CD14-positive monocyte (primary cell): ENCODE measurements around the gene SLC20A1. TPM values are rescaled to one million over a fixed set of nuclear protein-coding genes. Genes with fewer than 3 reads are reported as not detected.

Experiments used
- DNase-seq, 3 donors: peaks; one replicate each; pipeline ENCODE4 v3.0.0-alpha.2; 2011 to 2022
- H2AFZ ChIP-seq: 2 replicates; pipeline ENCODE4 v1.6.0; 2012; ENCODE audit warnings: mild to moderate bottlenecking, low read depth, low read length, inconsistent platforms; ENCODE audit not compliant: insufficient read depth, poor library complexity, severe bottlenecking
- H3K27ac ChIP-seq, 2 donors: 1 replicate in 1 of 2; 2 replicates in 1 of 2; pipeline ENCODE4 v1.5.1; 2012 to 2013; ENCODE audit warnings: low read length in 2 of 2, control low read depth in 1 of 2, inconsistent platforms in 1 of 2, low read depth in 1 of 2, mild to moderate bottlenecking in 1 of 2
- H3K27me3 ChIP-seq, 2 donors: one replicate each; pipeline versions ENCODE4 v1.6.0 to v1.6.1; 2011 to 2013; ENCODE audit warnings: low read length in 2 of 2; ENCODE audit not compliant: control insufficient read depth in 2 of 2, insufficient read depth in 2 of 2
- H3K36me3 ChIP-seq, 2 donors: replicated peaks in 1 of 2; 1 replicate in 1 of 2; 2 replicates in 1 of 2; pipeline versions ENCODE4 v1.5.1 to v1.6.1; 2012 to 2013; ENCODE audit warnings: low read length in 2 of 2, control low read depth in 1 of 2, inconsistent platforms in 1 of 2, mild to moderate bottlenecking in 1 of 2; ENCODE audit not compliant: insufficient read depth in 2 of 2, control insufficient read depth in 1 of 2
- H3K4me1 ChIP-seq, 2 donors: 1 replicate in 1 of 2; 2 replicates in 1 of 2; pipeline versions ENCODE4 v1.5.1 to v1.6.1; 2012 to 2013; ENCODE audit warnings: low read length in 2 of 2, control low read depth in 1 of 2, inconsistent platforms in 1 of 2, mild to moderate bottlenecking in 1 of 2, moderate library complexity in 1 of 2; ENCODE audit not compliant: insufficient read depth in 2 of 2, control insufficient read depth in 1 of 2
- H3K4me2 ChIP-seq: replicated peaks from 2 replicates; pipeline ENCODE3; 2012; ENCODE audit warnings: low read length, moderate library complexity, mild to moderate bottlenecking; ENCODE audit not compliant: poor library complexity, severe bottlenecking; ENCODE audit errors: extremely low read depth
- H3K4me3 ChIP-seq, 3 experiments: fragments of 200-600 bp in 1 of 3; sonication (generic) in 1 of 3; replicated peaks in 1 of 3; 1 replicate in 2 of 3; 2 replicates in 1 of 3; pipeline ENCODE4 v1.5.1; 2011 to 2013; ENCODE audit warnings: low read length in 3 of 3, mild to moderate bottlenecking in 3 of 3, control low read depth in 2 of 3, low read depth in 2 of 3, inconsistent platforms in 1 of 3, moderate library complexity in 1 of 3
- H3K79me2 ChIP-seq: 2 replicates; pipeline ENCODE4 v1.6.0; 2012; ENCODE audit warnings: mild to moderate bottlenecking, control low read depth, inconsistent platforms, low read length, moderate library complexity; ENCODE audit not compliant: insufficient read depth
- H3K9ac ChIP-seq: 2 replicates; pipeline ENCODE4 v1.6.0; 2017; ENCODE audit warnings: low read length, mild to moderate bottlenecking; ENCODE audit not compliant: insufficient read depth, poor library complexity, severe bottlenecking
- H3K9me3 ChIP-seq, 2 donors: replicated peaks in 1 of 2; 1 replicate in 1 of 2; 2 replicates in 1 of 2; pipeline versions ENCODE4 v1.5.1 to v1.6.1; 2012 to 2013; ENCODE audit warnings: low read length in 2 of 2, control low read depth in 1 of 2; ENCODE audit not compliant: control insufficient read depth in 1 of 2, insufficient read depth in 1 of 2
- H4K20me1 ChIP-seq: 2 replicates; pipeline ENCODE4 v1.6.0; 2012; ENCODE audit warnings: mild to moderate bottlenecking, low read length, control low read depth, moderate library complexity; ENCODE audit not compliant: insufficient read depth
- H3K27ac Mint-ChIP-seq, 7 donors: one replicate each; pipeline ENCODE4 v1.8.0; 2020; ENCODE audit warnings: mild to moderate bottlenecking in 7 of 7, mixed read lengths in 7 of 7, moderate library complexity in 6 of 7, inconsistent platforms in 2 of 7
- H3K27me3 Mint-ChIP-seq, 3 donors: one replicate each; pipeline ENCODE4 v1.8.0; 2021 to 2022; ENCODE audit warnings: low read depth in 3 of 3, mild to moderate bottlenecking in 3 of 3, mixed read lengths in 3 of 3, moderate library complexity in 3 of 3, inconsistent platforms in 1 of 3
- H3K36me3 Mint-ChIP-seq, 2 donors: one replicate each; pipeline ENCODE4 v1.8.0; 2020; ENCODE audit warnings: mixed read lengths in 2 of 2, inconsistent platforms in 1 of 2, mild to moderate bottlenecking in 1 of 2
- H3K4me1 Mint-ChIP-seq: one replicate; pipeline ENCODE4 v1.8.0; 2020; ENCODE audit warnings: mild to moderate bottlenecking, mixed read lengths
- H3K4me3 Mint-ChIP-seq, 2 donors: one replicate each; pipeline ENCODE4 v1.8.0; 2020; ENCODE audit warnings: mild to moderate bottlenecking in 2 of 2, mixed read lengths in 2 of 2, moderate library complexity in 1 of 2
- H3K9me3 Mint-ChIP-seq, 7 donors: one replicate each; pipeline ENCODE4 v1.8.0; 2020 to 2022; ENCODE audit warnings: mixed read lengths in 7 of 7, mild to moderate bottlenecking in 6 of 7, moderate library complexity in 6 of 7, inconsistent platforms in 2 of 7
- WGBS: methylation state at CpG from one replicate; pipeline ENCODE4 v1.1.5; 2013; ENCODE audit warnings: missing lambda C conversion rate; ENCODE audit not compliant: insufficient coverage; 5-methylcytosine and 5-hydroxymethylcytosine counted together
- intact Hi-C, 2 donors: fragments of 100-400 bp; cut with micrococcal nuclease; formaldehyde crosslinking; loops; one replicate each; pipeline versions ENCODE4 v1.15.0 to v1.15.1; 2023
- polyA plus RNA-seq, 3 donors: library from polyadenylated mRNA; depleted of rRNA in 1 of 3; unstranded in 2 of 3; stranded (reverse) in 1 of 3; fragments of 300-500 nt in 2 of 3; fragments of >200 nt in 1 of 3; fragmentation: Illumina TruSeq in 2 of 3; gene quantifications; 1 replicate in 2 of 3; 2 replicates in 1 of 3; pipeline ENCODE4 v1.2.3, GENCODE V29; 2012 to 2021
- TF ChIP-seq, protein P1 (sequence below): fragments of 200-600 bp; IDR thresholded peaks from one replicate; pipeline ENCODE4 v1.8.0; 2022; ENCODE audit warnings: antibody characterized with exemption, mild to moderate bottlenecking

Gene SLC20A1
- polyA plus RNA-seq, 3 donors: 16.1 to 112 (median 36.3) TPM

DNA sequence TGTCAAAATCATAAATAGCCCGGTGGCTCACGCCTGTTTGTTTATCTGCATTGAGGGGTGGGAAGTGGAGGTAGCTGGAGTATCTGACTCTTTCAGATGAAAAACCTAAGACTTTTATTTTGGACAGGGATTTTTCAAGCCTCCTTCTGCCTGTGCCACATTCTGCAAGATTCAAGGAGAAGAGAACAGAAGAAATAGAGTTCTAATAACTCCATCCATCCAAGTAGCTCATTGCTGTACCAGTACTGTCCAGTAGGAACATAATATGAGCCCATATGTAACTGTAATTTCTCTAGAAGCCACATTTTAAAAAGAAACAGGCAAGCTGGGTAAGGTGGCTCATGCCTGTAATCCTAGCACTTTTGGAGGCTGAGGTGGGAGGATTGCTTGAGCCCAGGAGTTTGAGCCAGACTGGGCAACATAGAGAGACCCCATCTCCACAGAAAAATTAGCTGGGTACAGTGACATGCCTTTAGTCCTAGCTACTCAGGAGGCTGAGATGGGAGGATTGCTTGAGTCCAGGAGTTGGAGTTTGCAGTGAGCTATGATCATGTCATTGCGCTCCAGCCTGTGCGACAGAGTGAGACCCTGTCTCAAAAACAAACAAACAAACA is 39.6 kb downstream of the SLC20A1 start:
- peaks cover 2 to 4% of the 10 kb centered on the region in 2 donors for H3K36me3 Mint-ChIP-seq
- peaks cover 0 to 1% (median 0%) of the 10 kb centered on the region in 3 donors for H3K27me3 Mint-ChIP-seq
- TF ChIP-seq, protein P1, sequence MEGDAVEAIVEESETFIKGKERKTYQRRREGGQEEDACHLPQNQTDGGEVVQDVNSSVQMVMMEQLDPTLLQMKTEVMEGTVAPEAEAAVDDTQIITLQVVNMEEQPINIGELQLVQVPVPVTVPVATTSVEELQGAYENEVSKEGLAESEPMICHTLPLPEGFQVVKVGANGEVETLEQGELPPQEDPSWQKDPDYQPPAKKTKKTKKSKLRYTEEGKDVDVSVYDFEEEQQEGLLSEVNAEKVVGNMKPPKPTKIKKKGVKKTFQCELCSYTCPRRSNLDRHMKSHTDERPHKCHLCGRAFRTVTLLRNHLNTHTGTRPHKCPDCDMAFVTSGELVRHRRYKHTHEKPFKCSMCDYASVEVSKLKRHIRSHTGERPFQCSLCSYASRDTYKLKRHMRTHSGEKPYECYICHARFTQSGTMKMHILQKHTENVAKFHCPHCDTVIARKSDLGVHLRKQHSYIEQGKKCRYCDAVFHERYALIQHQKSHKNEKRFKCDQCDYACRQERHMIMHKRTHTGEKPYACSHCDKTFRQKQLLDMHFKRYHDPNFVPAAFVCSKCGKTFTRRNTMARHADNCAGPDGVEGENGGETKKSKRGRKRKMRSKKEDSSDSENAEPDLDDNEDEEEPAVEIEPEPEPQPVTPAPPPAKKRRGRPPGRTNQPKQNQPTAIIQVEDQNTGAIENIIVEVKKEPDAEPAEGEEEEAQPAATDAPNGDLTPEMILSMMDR: peak; percentile 11
- Histone ChIP-seq H4K20me1 (no peaks in the 10 kb centered on the region), H2AFZ (no peak overlapping the region), H3K27me3 (no peaks in the 10 kb centered on the region), H3K79me2 (no peaks in the 10 kb centered on the region), H3K4me2 (no peak overlapping the region), H3K36me3 (no peaks in the 10 kb centered on the region), H3K9me3 (no peaks in the 10 kb centered on the region), H3K4me1 (peaks cover 43 to 75% of the 10 kb centered on the region in 2 donors), H3K9ac (no peak overlapping the region), H3K27ac (no peak overlapping the region), H3K4me3 (no peak overlapping the region)
- H3K9me3 Mint-ChIP-seq: no peaks in the 10 kb centered on the region
- intact Hi-C loops: loop anchor here in 1 of 2 donors (5.0 kb wide), 1 partner anchor 58 kb away; no protein-coding TSS in a partner anchor
- DNase-seq: no peak
- H3K27ac Mint-ChIP-seq: peak overlapping the region in 1 of 7 donors; percentile 21
- WGBS: no CpG with 5 or more reads among the region's 4 CpGs
- no peak overlapping the region for H3K4me3 Mint-ChIP-seq
- peaks cover 59% of the 10 kb centered on the region for H3K4me1 Mint-ChIP-seq

DNA sequence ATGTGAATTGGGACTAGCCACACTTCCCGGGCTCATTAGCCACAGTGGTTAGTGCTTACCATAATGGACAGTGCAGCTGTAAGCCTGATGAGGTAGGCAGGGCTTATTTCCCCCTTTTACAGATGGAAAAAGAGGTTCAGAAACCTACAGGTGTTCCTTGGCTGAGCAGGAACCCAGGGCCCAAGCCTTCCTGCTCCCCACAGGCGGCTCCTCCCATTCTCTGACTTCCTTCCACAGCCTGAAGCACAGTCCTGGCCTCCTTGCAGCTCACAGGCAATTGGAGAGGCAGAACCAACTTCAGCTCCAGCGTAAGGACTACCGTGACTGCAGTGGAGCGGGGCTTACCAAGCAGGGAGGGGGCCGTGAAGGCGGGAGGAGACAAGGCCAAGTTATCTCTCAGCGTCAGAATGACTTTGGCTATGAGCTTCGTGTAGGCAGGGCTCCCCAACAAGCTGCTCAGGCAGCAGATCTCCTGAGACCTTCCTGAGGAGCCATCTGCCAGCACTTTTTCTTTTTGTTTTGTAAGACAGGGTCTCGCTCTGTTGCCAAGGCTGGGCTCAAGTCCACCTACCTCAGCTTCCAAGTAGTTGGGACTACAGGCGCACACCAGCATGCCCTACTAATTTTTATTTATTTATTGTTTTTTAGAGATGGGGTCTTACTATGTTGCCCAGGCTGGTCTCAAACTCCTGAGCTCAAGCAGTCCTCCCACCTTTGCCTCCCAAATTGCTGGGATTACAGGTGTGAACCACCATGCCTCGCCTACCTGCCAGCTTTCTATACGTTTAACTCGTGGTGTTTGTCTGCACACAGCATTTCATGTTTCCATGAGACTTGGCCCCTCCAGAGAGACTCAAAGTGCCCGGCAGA is 40.8 kb downstream of the SLC20A1 start:
- intact Hi-C loops: loop anchor here in 1 of 2 donors (5.0 kb wide), 1 partner anchor 59 kb away; no protein-coding TSS in a partner anchor
- Histone ChIP-seq H4K20me1 (no peaks in the 10 kb centered on the region), H3K9ac (no peak overlapping the region), H3K9me3 (no peaks in the 10 kb centered on the region), H3K4me2 (no peak overlapping the region), H3K4me3 (no peak overlapping the region), H3K36me3 (no peaks in the 10 kb centered on the region), H3K27me3 (no peaks in the 10 kb centered on the region), H3K27ac (no peak overlapping the region), H3K79me2 (no peaks in the 10 kb centered on the region), H3K4me1 (peaks cover 53 to 85% of the 10 kb centered on the region in 2 donors), H2AFZ (peak overlapping the region; percentile 72)
- H3K4me1 Mint-ChIP-seq: peaks cover 65% of the 10 kb centered on the region
- peak overlapping the region in 2 of 7 donors; percentile 13 to 42 for H3K27ac Mint-ChIP-seq
- no peak for DNase-seq
- no peaks in the 10 kb centered on the region for H3K9me3 Mint-ChIP-seq
- H3K36me3 Mint-ChIP-seq: peaks cover 0 to 2% of the 10 kb centered on the region in 2 donors
- WGBS: 68% methylated on average over 12 of the region's 15 CpGs
- H3K27me3 Mint-ChIP-seq: peaks cover 0 to 1% (median 0%) of the 10 kb centered on the region in 3 donors
- TF ChIP-seq, protein P1: no peak
- peak overlapping the region in 1 of 2 donors; percentile 71 for H3K4me3 Mint-ChIP-seq
